GM12878 (cell line): ENCODE measurements around the gene IL12B. TPM values are rescaled to one million over a fixed set of nuclear protein-coding genes. Genes with fewer than 3 reads are reported as not detected.

Experiments
- ATAC-seq: fragments of 200-7000 bp; cut with Tn5 transposase; 3 replicates; pipeline ENCODE4 v1.9.1; 2020; ENCODE audit warnings: mild to moderate bottlenecking, moderate library complexity
- BruUV-seq: library from RNA; stranded (reverse); fragments of 400-500 nt; replicated peaks from 2 replicates; lab custom pipeline; 2021; lab: Mats Ljungman, UMichigan
- CTCF ChIA-PET: fragments of 300-600 bp; sonication (Branson Sonifier 250); formaldehyde crosslinking; extraction: SDS; loops from one replicate; lab custom pipeline; 2021; ENCODE audit warnings: inconsistent platforms; lab: Yijun Ruan, JAX
- POLR2A ChIA-PET: fragments of 350-600 bp; formaldehyde crosslinking; extraction: SDS; loops from one replicate; lab custom pipeline; 2021; ENCODE audit warnings: inconsistent platforms; lab: Charles Lee
- RAD21 ChIA-PET: fragments of 300-600 bp; sonication (Branson Sonifier 250); formaldehyde crosslinking; loops from one replicate; lab custom pipeline; 2023; ENCODE audit warnings: antibody characterized with exemption; ENCODE audit not compliant: unreplicated experiment; lab: Charles Lee
- SMC1A ChIA-PET: fragments of 300-600 bp; sonication (Branson Sonifier 250); formaldehyde crosslinking; loops from one replicate; lab custom pipeline; 2023; ENCODE audit not compliant: unreplicated experiment, uncharacterized antibody; lab: Charles Lee
- DNase-seq: peaks from one replicate; pipeline ENCODE4 v3.0.0-alpha.2; 2011; ENCODE audit warnings: low read depth, low spot score
- FAIRE-seq: peaks from 3 replicates; lab custom pipeline; 2011; peaks lifted over from hg19 to GRCh38; lab: Jason Lieb, UNC
- H2AFZ ChIP-seq: 2 replicates; pipeline ENCODE4 v1.6.0; 2011; ENCODE audit warnings: low read depth, low read length, control low read depth; ENCODE audit not compliant: control insufficient read depth
- H3K27ac ChIP-seq: 2 replicates; pipeline ENCODE4 v1.5.1; 2011; ENCODE audit warnings: control low read depth; ENCODE audit not compliant: control insufficient read depth, insufficient read depth
- H3K27me3 ChIP-seq, 2 experiments: replicated peaks in 1 of 2; 2 replicates each; pipeline versions ENCODE4 v1.6.0 to v1.6.1; 2011; ENCODE audit warnings: low read length in 1 of 2; ENCODE audit not compliant: control insufficient read depth in 2 of 2, insufficient read depth in 2 of 2
- H3K36me3 ChIP-seq, 2 experiments: 2 replicates each; pipeline ENCODE4 v1.5.1; 2011; ENCODE audit warnings: low read length in 1 of 2; ENCODE audit not compliant: control insufficient read depth in 2 of 2, insufficient read depth in 2 of 2
- H3K4me1 ChIP-seq: 2 replicates; pipeline ENCODE4 v1.6.1; 2011; ENCODE audit warnings: mild to moderate bottlenecking, low read length, moderate library complexity, mixed read lengths; ENCODE audit not compliant: control insufficient read depth, insufficient read depth
- H3K4me2 ChIP-seq: 2 replicates; pipeline ENCODE4 v1.6.0; 2011; ENCODE audit warnings: control low read depth; ENCODE audit not compliant: control insufficient read depth, insufficient read depth
- H3K4me3 ChIP-seq: fragments of 200-600 bp; sonication (generic); 2 replicates; pipeline ENCODE4 v1.5.1; 2016
- H3K79me2 ChIP-seq: 2 replicates; pipeline ENCODE4 v1.6.0; 2011; ENCODE audit warnings: low read length; ENCODE audit not compliant: control insufficient read depth, insufficient read depth
- H3K9ac ChIP-seq: 2 replicates; pipeline ENCODE4 v1.8.0; 2011; ENCODE audit warnings: low read length, control low read depth, mixed read lengths; ENCODE audit not compliant: control insufficient read depth, insufficient read depth
- H3K9me3 ChIP-seq: replicated peaks from 3 replicates; pipeline ENCODE4 v1.5.1; 2011; ENCODE audit warnings: mild to moderate bottlenecking, low read length; ENCODE audit not compliant: control insufficient read depth, insufficient read depth
- H4K20me1 ChIP-seq: 2 replicates; pipeline ENCODE4 v1.6.0; 2011; ENCODE audit not compliant: control insufficient read depth, insufficient read depth
- ATF7 ChIP-seq: fragments of 450-650 bp; IDR thresholded peaks from 2 replicates; pipeline ENCODE4 v1.6.1; 2016; ENCODE audit warnings: low read depth, mild to moderate bottlenecking
- BACH1 ChIP-seq: fragments of 450-650 bp; IDR thresholded peaks from 2 replicates; pipeline ENCODE4 v1.6.1; 2017; ENCODE audit warnings: mild to moderate bottlenecking, borderline replicate concordance
- CBFB ChIP-seq: IDR thresholded peaks from 2 replicates; pipeline ENCODE4 v1.6.1; 2016; ENCODE audit warnings: antibody characterized with exemption, low read depth
- CREB1 ChIP-seq: IDR thresholded peaks from 2 replicates; pipeline ENCODE4 v1.6.1; 2012; ENCODE audit warnings: low read depth, mild to moderate bottlenecking, inconsistent platforms
- ELK1 ChIP-seq: IDR thresholded peaks from 2 replicates; pipeline ENCODE4 v1.6.1; 2012; ENCODE audit warnings: low read depth, low read length, improper control_type of control experiment
- PML ChIP-seq: IDR thresholded peaks from 2 replicates; pipeline ENCODE4 v1.6.1; 2012; ENCODE audit warnings: low read length, inconsistent platforms
- POLR2AphosphoS2 ChIP-seq: IDR thresholded peaks from 2 replicates; pipeline ENCODE4 v1.6.1; 2011; ENCODE audit warnings: low read depth, mild to moderate bottlenecking, low read length, improper control_type of control experiment, moderate library complexity
- RB1 ChIP-seq: fragments of 450-650 bp; formaldehyde crosslinking; IDR thresholded peaks from 2 replicates; pipeline ENCODE4 v1.6.1; 2017; ENCODE audit warnings: mild to moderate bottlenecking, borderline replicate concordance
- RCOR1 ChIP-seq: conservative IDR thresholded peaks from 2 replicates; pipeline ENCODE4 v1.6.1; 2012; ENCODE audit warnings: low read depth, low read length, improper control_type of control experiment
- RELB ChIP-seq: fragments of 450-650 bp; IDR thresholded peaks from 2 replicates; pipeline ENCODE4 v1.6.1; 2017; ENCODE audit warnings: low read depth, mild to moderate bottlenecking, moderate library complexity
- RUNX3 ChIP-seq: IDR thresholded peaks from 2 replicates; pipeline ENCODE4 v1.6.1; 2012; ENCODE audit warnings: low read length, inconsistent platforms
- SP1 ChIP-seq: IDR thresholded peaks from one replicate; pipeline ENCODE4 v1.6.1; 2011; ENCODE audit warnings: low read depth, low read length
- WRNIP1 ChIP-seq: IDR thresholded peaks from 2 replicates; pipeline ENCODE4 v1.6.1; 2011; ENCODE audit warnings: low read depth, low read length, improper control_type of control experiment, borderline replicate concordance
- ZNF24 ChIP-seq: fragments of 450-650 bp; IDR thresholded peaks from 2 replicates; pipeline ENCODE4 v1.6.1; 2017; ENCODE audit warnings: antibody characterized with exemption, mild to moderate bottlenecking
- ZNF274 ChIP-seq: IDR thresholded peaks from one replicate; pipeline ENCODE4 v1.8.0; 2011; ENCODE audit not compliant: insufficient read length, insufficient read depth
- ZSCAN29 ChIP-seq: fragments of 450-650 bp; IDR thresholded peaks from 2 replicates; pipeline ENCODE4 v1.6.1; 2017; ENCODE audit warnings: mild to moderate bottlenecking, moderate library complexity
- WGBS: methylation state at CpG from one replicate; pipeline ENCODE4 v1.1.6; 2016; ENCODE audit warnings: low lambda C conversion rate; ENCODE audit not compliant: insufficient replicate concordance, insufficient coverage; ENCODE audit errors: missing lambda C conversion rate; 5-methylcytosine and 5-hydroxymethylcytosine counted together
- in situ Hi-C: fragments of 300-500 bp; cut with MboI; formaldehyde crosslinking; loops from 9 replicates; pipeline ENCODE4 v1.14.3; 2018; ENCODE audit warnings: mixed read lengths
- intact Hi-C: fragments of 100-400 bp; cut with micrococcal nuclease; formaldehyde crosslinking; loops from one replicate; pipeline ENCODE4 v1.14.2; 2022; ENCODE audit not compliant: unreplicated experiment
- polyA plus RNA-seq, 11 experiments: library from polyadenylated mRNA; depleted of rRNA in 4 of 11; unstranded in 6 of 11; stranded (reverse) in 5 of 11; fragments of >200 nt; fragmentation: Nextera tagmentation in 4 of 11; fragmentation: Illumina TruSeq in 1 of 11; extraction: Ambion mirVana in 4 of 11; extraction: Trizol in 1 of 11; gene quantifications; 1 replicate in 1 of 11; 2 replicates in 10 of 11; pipeline versions ENCODE4 v1.2.1 to v1.2.3, GENCODE V29; 2011 to 2016; ENCODE audit warnings: inconsistent platforms in 2 of 11, missing spikeins in 2 of 11, low read depth in 1 of 11
- total RNA-seq, 4 experiments: library from RNA; depleted of rRNA in 3 of 4; stranded (reverse); fragments of >200 nt in 3 of 4; fragmentation: Illumina TruSeq in 1 of 4; extraction: Trizol in 1 of 4; gene quantifications; 2 replicates each; pipeline versions ENCODE4 v1.2.1 to v1.2.3, GENCODE V29; 2013 to 2021
- TF ChIP-seq, protein P1 (sequence below): fragments of 450-650 bp; IDR thresholded peaks from 2 replicates; pipeline ENCODE4 v1.6.1; 2017; ENCODE audit warnings: mild to moderate bottlenecking, low read depth, inconsistent platforms; ENCODE audit not compliant: poor library complexity, severe bottlenecking
- TF ChIP-seq, protein P2 (sequence below): fragments of 450-650 bp; IDR thresholded peaks from 2 replicates; pipeline ENCODE4 v1.6.1; 2018; ENCODE audit warnings: mild to moderate bottlenecking, low read depth, moderate library complexity; ENCODE audit not compliant: partially characterized antibody

IL12B gene
- total and polyA plus RNA-seq, 10 of the 15 experiments (the other 5 are each of a cell fraction or from before 2014, with no cell fraction given), result 0.15 to 0.72 (median 0.45) TPM

GRCh38 chr5:159336586-159336985 is 6.3 kb upstream of the IL12B start:
- no peaks in the 10 kb centered on the region for H4K20me1 ChIP-seq
- no peak overlapping the region for H2AFZ ChIP-seq
- no peak for DNase-seq
- ChIA-PET RAD21 (no interaction called here), SMC1A (interaction anchor here (0.8 to 1.4 kb wide), 3 partner anchors 73 to 105 kb away, joined by 3 to 4 read pairs (median 4); no protein-coding TSS in a partner anchor), CTCF (no interaction called here), POLR2A (interaction anchor here (0.7 kb wide), 1 partner anchor 95 kb away, joined by 3 read pairs; no protein-coding TSS in a partner anchor)
- H3K27ac ChIP-seq, result no peak overlapping the region
- FAIRE-seq, result no peak
- H3K4me3 ChIP-seq, result no peak overlapping the region
- no TSS peak for BruUV-seq
- intact Hi-C loops, result loop anchor here (10.0 kb wide), 1 partner anchor 578 kb away; the partner anchor contains the start of gene ADRA1B
- in situ Hi-C loops, result no loop called here
- no peak for TF ChIP-seq PML
- no peak for TF ChIP-seq BACH1
- no peak for TF ChIP-seq RCOR1
- TF ChIP-seq CBFB, result no peak
- no peak for TF ChIP-seq RELB
- TF ChIP-seq SP1, result no peak
- no peak for TF ChIP-seq RB1
- no peak for TF ChIP-seq ELK1
- TF ChIP-seq, protein P1, sequence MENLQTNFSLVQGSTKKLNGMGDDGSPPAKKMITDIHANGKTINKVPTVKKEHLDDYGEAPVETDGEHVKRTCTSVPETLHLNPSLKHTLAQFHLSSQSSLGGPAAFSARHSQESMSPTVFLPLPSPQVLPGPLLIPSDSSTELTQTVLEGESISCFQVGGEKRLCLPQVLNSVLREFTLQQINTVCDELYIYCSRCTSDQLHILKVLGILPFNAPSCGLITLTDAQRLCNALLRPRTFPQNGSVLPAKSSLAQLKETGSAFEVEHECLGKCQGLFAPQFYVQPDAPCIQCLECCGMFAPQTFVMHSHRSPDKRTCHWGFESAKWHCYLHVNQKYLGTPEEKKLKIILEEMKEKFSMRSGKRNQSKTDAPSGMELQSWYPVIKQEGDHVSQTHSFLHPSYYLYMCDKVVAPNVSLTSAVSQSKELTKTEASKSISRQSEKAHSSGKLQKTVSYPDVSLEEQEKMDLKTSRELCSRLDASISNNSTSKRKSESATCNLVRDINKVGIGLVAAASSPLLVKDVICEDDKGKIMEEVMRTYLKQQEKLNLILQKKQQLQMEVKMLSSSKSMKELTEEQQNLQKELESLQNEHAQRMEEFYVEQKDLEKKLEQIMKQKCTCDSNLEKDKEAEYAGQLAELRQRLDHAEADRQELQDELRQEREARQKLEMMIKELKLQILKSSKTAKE, result no peak
- no peak for TF ChIP-seq ZSCAN29
- no peak for TF ChIP-seq ZNF24
- no peak for TF ChIP-seq ATF7
- TF ChIP-seq POLR2AphosphoS2, result no peak
- TF ChIP-seq, protein P2, sequence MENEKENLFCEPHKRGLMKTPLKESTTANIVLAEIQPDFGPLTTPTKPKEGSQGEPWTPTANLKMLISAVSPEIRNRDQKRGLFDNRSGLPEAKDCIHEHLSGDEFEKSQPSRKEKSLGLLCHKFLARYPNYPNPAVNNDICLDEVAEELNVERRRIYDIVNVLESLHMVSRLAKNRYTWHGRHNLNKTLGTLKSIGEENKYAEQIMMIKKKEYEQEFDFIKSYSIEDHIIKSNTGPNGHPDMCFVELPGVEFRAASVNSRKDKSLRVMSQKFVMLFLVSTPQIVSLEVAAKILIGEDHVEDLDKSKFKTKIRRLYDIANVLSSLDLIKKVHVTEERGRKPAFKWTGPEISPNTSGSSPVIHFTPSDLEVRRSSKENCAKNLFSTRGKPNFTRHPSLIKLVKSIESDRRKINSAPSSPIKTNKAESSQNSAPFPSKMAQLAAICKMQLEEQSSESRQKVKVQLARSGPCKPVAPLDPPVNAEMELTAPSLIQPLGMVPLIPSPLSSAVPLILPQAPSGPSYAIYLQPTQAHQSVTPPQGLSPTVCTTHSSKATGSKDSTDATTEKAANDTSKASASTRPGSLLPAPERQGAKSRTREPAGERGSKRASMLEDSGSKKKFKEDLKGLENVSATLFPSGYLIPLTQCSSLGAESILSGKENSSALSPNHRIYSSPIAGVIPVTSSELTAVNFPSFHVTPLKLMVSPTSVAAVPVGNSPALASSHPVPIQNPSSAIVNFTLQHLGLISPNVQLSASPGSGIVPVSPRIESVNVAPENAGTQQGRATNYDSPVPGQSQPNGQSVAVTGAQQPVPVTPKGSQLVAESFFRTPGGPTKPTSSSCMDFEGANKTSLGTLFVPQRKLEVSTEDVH, result no peak
- TF ChIP-seq CREB1, result no peak
- TF ChIP-seq RUNX3, result no peak
- TF ChIP-seq ZNF274, result no peak
- TF ChIP-seq WRNIP1, result no peak
- no peaks in the 10 kb centered on the region for H3K79me2 ChIP-seq
- no peaks in the 10 kb centered on the region; the same call in 2 of the 3 replicates for H3K9me3 ChIP-seq
- ATAC-seq, result no peak
- no peak overlapping the region for H3K9ac ChIP-seq
- 46% methylated on average over 5 of the region's 5 CpGs for WGBS
- no peaks in the 10 kb centered on the region for H3K36me3 ChIP-seq
- no peaks in the 10 kb centered on the region for H3K27me3 ChIP-seq
- no peak overlapping the region for H3K4me2 ChIP-seq
- peaks cover 2% of the 10 kb centered on the region; the same call in 1 of the 2 replicates for H3K4me1 ChIP-seq
